DMS153 treated with DMSO at 0.1 percent for 48 hours (cell line): ENCODE measurements around the gene VCX3A.
A peak's percentile ranks its signal among the peaks of the same experiment; 100 is the strongest.
"Not testable (repeated sequence)": the region's sequence is repeated elsewhere in the genome, so short reads cannot be mapped to it uniquely, and the experiment has no call there.

Source experiments
- DNase-seq: peaks from one replicate; lab custom pipeline; 2025; ENCODE audit not compliant: unreplicated experiment; lab: John Stamatoyannopoulos, UW

Gene VCX3A

GRCh38 chrX:6535018-6535417 lies at the start of gene VCX3A:
VCX3A (minus strand) TSS chrX:6535118; CDS start chrX:6534497, 621 bp downstream.
- DNase-seq, result not testable (repeated sequence)

GRCh38 chrX:6574762-6575161 lies 39.8 kb upstream of the VCX3A start:
- no peak for DNase-seq

GRCh38 chrX:6568031-6568430 lies 33.1 kb upstream of the VCX3A start:
- DNase-seq, result peak; percentile 16

- no peak for DNase-seq
Measured at GRCh38 chrX:6558979-6559378, 24.1 kb upstream of the VCX3A start.

- no peak for DNase-seq
Measured at GRCh38 chrX:6557690-6558089, 22.8 kb upstream of the VCX3A start.

GRCh38 chrX:6550999-6551398 lies 16.1 kb upstream of the VCX3A start:
- no peak for DNase-seq

GRCh38 chrX:6545712-6546111 lies 10.8 kb upstream of the VCX3A start:
- DNase-seq, result no peak

- no peak for DNase-seq
Measured at GRCh38 chrX:6526564-6527136, 8.3 kb downstream of the VCX3A start.

GRCh38 chrX:6517376-6517775 lies 17.5 kb downstream of the VCX3A start:
- DNase-seq, result no peak

- DNase-seq, result no peak
Measured at GRCh38 chrX:6506444-6506843, 28.5 kb downstream of the VCX3A start.

GRCh38 chrX:6505960-6506359 lies 29.0 kb downstream of the VCX3A start:
- no peak for DNase-seq

GRCh38 chrX:6500719-6501118 lies 34.2 kb downstream of the VCX3A start:
- no peak for DNase-seq

- no peak for DNase-seq
Measured at GRCh38 chrX:6498324-6498723, 36.6 kb downstream of the VCX3A start.
